HCT116 (cell line): ENCODE results near the gene TMEM44.

Experiments used
- POLR2A ChIP-seq: IDR thresholded peaks from 2 replicates; pipeline ENCODE4 v1.7.0; 2011; ENCODE audit warnings: borderline replicate concordance; ENCODE audit not compliant: insufficient read depth, insufficient read length; ENCODE audit errors: extremely low read depth
- POLR2AphosphoS5 ChIP-seq: IDR thresholded peaks from 2 replicates; pipeline ENCODE4 v1.6.1; 2011; ENCODE audit warnings: mild to moderate bottlenecking, low read depth, low read length, moderate library complexity
- SRF ChIP-seq: IDR thresholded peaks from 2 replicates; pipeline ENCODE4 v1.6.1; 2012; ENCODE audit warnings: low read depth
- YY1 ChIP-seq: IDR thresholded peaks from 2 replicates; pipeline ENCODE4 v1.6.1; 2011; ENCODE audit warnings: low read length, low read depth, moderate library complexity, mild to moderate bottlenecking; ENCODE audit not compliant: insufficient replicate concordance; ENCODE audit errors: extremely low read depth
- TF ChIP-seq, protein P1 (sequence below), 3 experiments: fragments of 200-600 bp in 1 of 3; sonication (generic) in 1 of 3; IDR thresholded peaks in 2 of 3; conservative IDR thresholded peaks in 1 of 3; 2 replicates each; pipeline ENCODE4 v1.5.1; 2012 to 2017; ENCODE audit warnings: low read depth in 2 of 3, low read length in 2 of 3, antibody characterized with exemption in 1 of 3, borderline replicate concordance in 1 of 3, control low read depth in 1 of 3, mild to moderate bottlenecking in 1 of 3, mixed read lengths in 1 of 3, mixed run types in 1 of 3, moderate library complexity in 1 of 3; ENCODE audit not compliant: insufficient read depth in 1 of 3
- TF ChIP-seq, protein P2 (sequence below): IDR thresholded peaks from 2 replicates; pipeline ENCODE4 v1.6.1; 2012; ENCODE audit warnings: low read depth

DNA sequence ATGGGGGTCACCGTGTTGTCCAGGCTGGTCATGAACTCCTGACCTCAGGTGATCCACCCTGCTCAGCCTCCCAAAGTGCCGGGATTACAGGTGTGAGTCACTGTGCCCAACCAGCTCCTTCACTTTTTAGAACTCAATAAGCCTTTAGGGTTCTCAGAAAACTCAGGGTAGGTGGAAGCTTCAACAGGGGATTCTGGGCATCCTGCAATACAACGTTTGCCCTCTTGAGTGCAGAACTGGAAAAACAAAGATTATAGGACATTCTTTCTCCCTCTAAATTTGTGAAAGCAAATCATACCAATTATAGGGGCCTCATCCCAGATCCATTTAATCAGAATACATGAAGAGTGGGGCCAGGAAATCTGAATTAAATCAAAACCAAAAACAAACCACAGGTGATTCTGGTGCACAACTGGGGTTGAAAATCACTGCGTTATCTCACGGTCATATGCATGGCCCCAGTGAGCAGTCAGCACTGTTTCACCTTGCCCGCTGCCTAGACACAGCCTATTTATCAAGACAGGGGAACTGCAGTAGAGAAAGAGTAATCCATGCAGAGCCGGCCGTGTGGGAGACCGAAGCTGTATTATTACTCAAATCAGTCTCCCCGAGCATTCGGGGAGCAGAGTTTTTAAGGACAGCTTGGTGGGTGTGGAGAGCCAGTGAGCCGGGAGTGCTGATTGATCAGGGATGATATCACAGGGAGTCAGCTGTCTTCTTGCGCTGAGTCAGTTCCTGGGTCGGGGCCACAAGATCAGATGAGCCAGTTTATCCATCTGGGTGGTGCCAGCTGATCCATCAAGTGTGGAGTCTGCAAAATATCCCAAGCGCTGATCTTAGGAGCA is 58.4 kb downstream of the TMEM44 start:
- TF ChIP-seq, protein P1, sequence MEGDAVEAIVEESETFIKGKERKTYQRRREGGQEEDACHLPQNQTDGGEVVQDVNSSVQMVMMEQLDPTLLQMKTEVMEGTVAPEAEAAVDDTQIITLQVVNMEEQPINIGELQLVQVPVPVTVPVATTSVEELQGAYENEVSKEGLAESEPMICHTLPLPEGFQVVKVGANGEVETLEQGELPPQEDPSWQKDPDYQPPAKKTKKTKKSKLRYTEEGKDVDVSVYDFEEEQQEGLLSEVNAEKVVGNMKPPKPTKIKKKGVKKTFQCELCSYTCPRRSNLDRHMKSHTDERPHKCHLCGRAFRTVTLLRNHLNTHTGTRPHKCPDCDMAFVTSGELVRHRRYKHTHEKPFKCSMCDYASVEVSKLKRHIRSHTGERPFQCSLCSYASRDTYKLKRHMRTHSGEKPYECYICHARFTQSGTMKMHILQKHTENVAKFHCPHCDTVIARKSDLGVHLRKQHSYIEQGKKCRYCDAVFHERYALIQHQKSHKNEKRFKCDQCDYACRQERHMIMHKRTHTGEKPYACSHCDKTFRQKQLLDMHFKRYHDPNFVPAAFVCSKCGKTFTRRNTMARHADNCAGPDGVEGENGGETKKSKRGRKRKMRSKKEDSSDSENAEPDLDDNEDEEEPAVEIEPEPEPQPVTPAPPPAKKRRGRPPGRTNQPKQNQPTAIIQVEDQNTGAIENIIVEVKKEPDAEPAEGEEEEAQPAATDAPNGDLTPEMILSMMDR (IDR thresholded peaks at IDR 0.05 in 2 of 3, conservative IDR thresholded peaks at IDR 0.05 in 1 of 3; ENCODE audit: borderline replicate concordance in 1 of 3, insufficient read depth in 1 of 3, low read depth in 2 of 3, low read length in 2 of 3) = 0 out of 6 replicates have a peak, but pooled peaks of 1 of the 3 experiments have one; percentile 16
- TF ChIP-seq YY1 = no peak
- TF ChIP-seq SRF = no peak
- TF ChIP-seq POLR2A = no peak
- TF ChIP-seq POLR2AphosphoS5 = no peak
- TF ChIP-seq, protein P2, sequence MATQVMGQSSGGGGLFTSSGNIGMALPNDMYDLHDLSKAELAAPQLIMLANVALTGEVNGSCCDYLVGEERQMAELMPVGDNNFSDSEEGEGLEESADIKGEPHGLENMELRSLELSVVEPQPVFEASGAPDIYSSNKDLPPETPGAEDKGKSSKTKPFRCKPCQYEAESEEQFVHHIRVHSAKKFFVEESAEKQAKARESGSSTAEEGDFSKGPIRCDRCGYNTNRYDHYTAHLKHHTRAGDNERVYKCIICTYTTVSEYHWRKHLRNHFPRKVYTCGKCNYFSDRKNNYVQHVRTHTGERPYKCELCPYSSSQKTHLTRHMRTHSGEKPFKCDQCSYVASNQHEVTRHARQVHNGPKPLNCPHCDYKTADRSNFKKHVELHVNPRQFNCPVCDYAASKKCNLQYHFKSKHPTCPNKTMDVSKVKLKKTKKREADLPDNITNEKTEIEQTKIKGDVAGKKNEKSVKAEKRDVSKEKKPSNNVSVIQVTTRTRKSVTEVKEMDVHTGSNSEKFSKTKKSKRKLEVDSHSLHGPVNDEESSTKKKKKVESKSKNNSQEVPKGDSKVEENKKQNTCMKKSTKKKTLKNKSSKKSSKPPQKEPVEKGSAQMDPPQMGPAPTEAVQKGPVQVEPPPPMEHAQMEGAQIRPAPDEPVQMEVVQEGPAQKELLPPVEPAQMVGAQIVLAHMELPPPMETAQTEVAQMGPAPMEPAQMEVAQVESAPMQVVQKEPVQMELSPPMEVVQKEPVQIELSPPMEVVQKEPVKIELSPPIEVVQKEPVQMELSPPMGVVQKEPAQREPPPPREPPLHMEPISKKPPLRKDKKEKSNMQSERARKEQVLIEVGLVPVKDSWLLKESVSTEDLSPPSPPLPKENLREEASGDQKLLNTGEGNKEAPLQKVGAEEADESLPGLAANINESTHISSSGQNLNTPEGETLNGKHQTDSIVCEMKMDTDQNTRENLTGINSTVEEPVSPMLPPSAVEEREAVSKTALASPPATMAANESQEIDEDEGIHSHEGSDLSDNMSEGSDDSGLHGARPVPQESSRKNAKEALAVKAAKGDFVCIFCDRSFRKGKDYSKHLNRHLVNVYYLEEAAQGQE = no peak
